Heart left ventricle (tissue), 16 donors: Measurements from ENCODE around the gene KLHL29. TPM values are rescaled to one million over a fixed set of nuclear protein-coding genes. Genes with fewer than 3 reads are reported as not detected.

Experiments
- ATAC-seq, 4 donors: fragments of 200-7000 bp; cut with Tn5 transposase; one replicate each; pipeline ENCODE4 v1.9.1; 2020 to 2022; ENCODE audit warnings: moderate library complexity in 4 of 4, mild to moderate bottlenecking in 3 of 4, moderate number of reproducible peaks in 1 of 4
- DNase-seq, 5 donors: peaks; one replicate each; pipeline ENCODE4 v3.0.0-alpha.2; 2020
- H3K27ac ChIP-seq, 12 donors: fragments of 200-600 bp; sonication (generic) in 4 of 12; one replicate each; pipeline versions ENCODE4 v1.5.0 to v1.8.0; 2016 to 2022; ENCODE audit warnings: mild to moderate bottlenecking in 2 of 12
- H3K27me3 ChIP-seq, 9 donors: fragments of 200-600 bp; sonication (generic) in 2 of 9; one replicate each; pipeline versions ENCODE4 v1.5.1 to v1.8.0; 2016 to 2022; ENCODE audit warnings: mild to moderate bottlenecking in 3 of 9
- H3K36me3 ChIP-seq, 9 donors: fragments of 200-600 bp; sonication (generic) in 2 of 9; one replicate each; pipeline versions ENCODE4 v1.5.0 to v1.8.0; 2018 to 2022; ENCODE audit warnings: mild to moderate bottlenecking in 2 of 9
- H3K4me1 ChIP-seq, 12 donors: fragments of 200-600 bp; sonication (generic) in 4 of 12; one replicate each; pipeline versions ENCODE4 v1.5.0 to v1.8.0; 2016 to 2022; ENCODE audit warnings: mild to moderate bottlenecking in 3 of 12
- H3K4me3 ChIP-seq, 12 donors: fragments of 200-600 bp; sonication (generic) in 4 of 12; one replicate each; pipeline versions ENCODE4 v1.5.0 to v1.8.0; 2017 to 2022; ENCODE audit warnings: mild to moderate bottlenecking in 9 of 12, moderate library complexity in 4 of 12
- H3K9me3 ChIP-seq, 12 donors: fragments of 200-600 bp; sonication (generic) in 4 of 12; one replicate each; pipeline versions ENCODE4 v1.5.0 to v1.8.0; 2016 to 2022; ENCODE audit warnings: mild to moderate bottlenecking in 1 of 12
- CTCF ChIP-seq, 12 donors: fragments of 200-600 bp; sonication (generic) in 4 of 12; IDR thresholded peaks; one replicate each; pipeline versions ENCODE4 v1.5.0 to v1.8.0; 2018 to 2022; ENCODE audit warnings: antibody characterized with exemption in 12 of 12, mild to moderate bottlenecking in 5 of 12
- POLR2A ChIP-seq, 2 donors: fragments of 450-650 bp; IDR thresholded peaks; one replicate each; pipeline ENCODE4 v1.6.1; 2017; ENCODE audit warnings: antibody characterized with exemption in 2 of 2, mild to moderate bottlenecking in 2 of 2, moderate library complexity in 2 of 2
- whole genome bisulfite sequencing, 4 donors: extraction: QIAGEN DNeasy Blood & Tissue Kit in 2 of 4; methylation state at CpG; one replicate each; pipeline versions ENCODE4 v1.1.5 to v1.1.7; 2013 to 2018; 5-methylcytosine and 5-hydroxymethylcytosine counted together
- intact Hi-C, 10 donors: fragments of 100-400 bp; cut with DNase I; formaldehyde crosslinking; loops; one replicate each; pipeline versions ENCODE4 v1.11.1 to v1.14.2; 2022
- polyA plus RNA-seq, 2 donors: library from polyadenylated mRNA; stranded (reverse); fragments of 200-250 nt; gene quantifications; one replicate each; pipeline ENCODE4 v1.2.3, GENCODE V29; 2013
- total RNA-seq, 9 donors: library from RNA; depleted of rRNA in 2 of 9; stranded (reverse); fragments of >200 nt in 2 of 9; fragmentation: NEBNext Ultra II Directional in 3 of 9; extraction: Animal tissue kit (Norgen Biotek cat#: 25700) in 3 of 9; gene quantifications; one replicate each; pipeline versions ENCODE4 v1.1.0 to v1.2.4, GENCODE V29; 2016 to 2023
- donor health status: ischemic (EF 13 %, LVEDD 7.1; RV severe dilation, severe dysfunction).
- donor health status: healthy with polysubstance abuse.
- donor health status: DM: no; HTN: yes; CAD: no.
- donor health status: DM: no; HTN: no; CAD: no.
- donor health status: ischemic (EF 25% LVEDD 6.9; RV normal size, moderate dysfunction).
- donor health status: ischemic (EF 25% LVEDD 5.7; RV mildly dilated, moderate dysfunction).
- donor health status: healthy.
- donor health status: DM: yes; HTN: yes; CAD: no.
- donor health status: ischemic (EF 35%, LVEDD 5.7; RV mildly dilated, moderate dysfunction).
- donor health status: nonischemic (EF 11% LVEDD 7.7; RV severe dilation, severe dysfunction).
- donor health status: DM: yes; HTN: yes; CAD: no.
- donor health status: PGD.
- donor health status: ischemic (EF 29% LVEDD 5.4; RV normal size, mild dysfunction).
- donor health status: nonischemic (EF 23%, LVEDD 6.1; RV moderate dilation, normal function).

The KLHL29 gene
- total and polyA plus RNA-seq, 11 donors = 0.74 to 2.7 (median 1.1) TPM

GRCh38 chr2:23464905-23465537, 80.0 kb downstream of the KLHL29 start:
- DNase-seq (no peak), ATAC-seq (no peak)
- peaks cover 0 to 12% (median 0%) of the 10 kb centered on the region in 9 donors for H3K27me3 ChIP-seq
- no peak overlapping the region for H3K4me3 ChIP-seq
- WGBS, 4 donors = 84 to 89% (median 87%) methylated on average over 12 to 14 of the region's 14 CpGs
- no peaks in the 10 kb centered on the region for H3K36me3 ChIP-seq
- no peak for TF ChIP-seq POLR2A (IDR thresholded peaks at IDR 0.05)
- TF ChIP-seq CTCF (IDR thresholded peaks at IDR 0.05) = no peak
- intact Hi-C loops = no loop called here
- no peaks in the 10 kb centered on the region for H3K9me3 ChIP-seq
- no peak overlapping the region for H3K27ac ChIP-seq
- no peaks in the 10 kb centered on the region for H3K4me1 ChIP-seq

GRCh38 chr2:23465936-23466335, 81.0 kb downstream of the KLHL29 start:
- no peak for TF ChIP-seq CTCF (IDR thresholded peaks at IDR 0.05)
- TF ChIP-seq POLR2A (IDR thresholded peaks at IDR 0.05) = no peak
- ATAC-seq (no peak), DNase-seq (no peak)
- intact Hi-C loops = no loop called here
- Histone ChIP-seq H3K4me3 (no peak overlapping the region), H3K27ac (no peak overlapping the region), H3K9me3 (no peaks in the 10 kb centered on the region), H3K4me1 (no peaks in the 10 kb centered on the region), H3K36me3 (no peaks in the 10 kb centered on the region), H3K27me3 (peaks cover 0 to 12% (median 0%) of the 10 kb centered on the region in 9 donors)
- 66 to 73% (median 69%) methylated on average over 9 of the region's 9 CpGs for WGBS, 4 donors

GRCh38 chr2:23467618-23468017, 82.6 kb downstream of the KLHL29 start:
- Histone ChIP-seq H3K4me3 (no peak overlapping the region), H3K27me3 (peaks cover 0 to 6% (median 0%) of the 10 kb centered on the region in 9 donors), H3K36me3 (no peaks in the 10 kb centered on the region), H3K9me3 (no peaks in the 10 kb centered on the region), H3K27ac (no peak overlapping the region), H3K4me1 (no peaks in the 10 kb centered on the region)
- ATAC-seq (no peak), DNase-seq (no peak)
- TF ChIP-seq CTCF (IDR thresholded peaks at IDR 0.05) (no peak), POLR2A (IDR thresholded peaks at IDR 0.05) (no peak)
- intact Hi-C loops = no loop called here
- WGBS, 4 donors = 93 to 97% (median 96%) methylated on average over 10 of the region's 10 CpGs

GRCh38 chr2:23468474-23469141, 83.6 kb downstream of the KLHL29 start:
- intact Hi-C loops = no loop called here
- H3K36me3 ChIP-seq = no peaks in the 10 kb centered on the region
- 76 to 79% (median 76%) methylated on average over 15 of the region's 15 CpGs for WGBS, 4 donors
- TF ChIP-seq CTCF (IDR thresholded peaks at IDR 0.05) (no peak), POLR2A (IDR thresholded peaks at IDR 0.05) (no peak)
- H3K27ac ChIP-seq = peak overlapping the region in 1 of 12 donors; percentile 16
- H3K4me3 ChIP-seq = no peak overlapping the region
- H3K27me3 ChIP-seq = peaks cover 0 to 6% (median 0%) of the 10 kb centered on the region in 9 donors
- no peaks in the 10 kb centered on the region for H3K4me1 ChIP-seq
- H3K9me3 ChIP-seq = no peaks in the 10 kb centered on the region
- no peak for ATAC-seq
- DNase-seq = no peak
